Body of pancreas (tissue), 4 donors: ENCODE measurements around the gene MYO1B. TPM values are rescaled to one million over a fixed set of nuclear protein-coding genes. Genes with fewer than 3 reads are reported as not detected.

ENCODE experiments used
- ATAC-seq: fragments of 150-250 bp; one replicate; pipeline ENCODE4 v1.9.1; 2016
- DNase-seq, 4 donors: peaks; one replicate each; pipeline ENCODE4 v3.0.0-alpha.2; 2019
- H3K27ac ChIP-seq, 4 donors: fragments of 200-600 bp; sonication (generic); 1 replicate in 3 of 4; 2 replicates in 1 of 4; pipeline versions ENCODE4 v1.5.1 to v1.6.1; 2016 to 2019; ENCODE audit warnings: mild to moderate bottlenecking in 1 of 4, mixed read lengths in 1 of 4, moderate library complexity in 1 of 4
- H3K27me3 ChIP-seq, 2 donors: fragments of 200-600 bp; sonication (generic); one replicate each; pipeline ENCODE4 v1.6.0; 2016; ENCODE audit warnings: mild to moderate bottlenecking in 1 of 2
- H3K36me3 ChIP-seq, 2 donors: fragments of 200-600 bp; sonication (generic); replicated peaks in 1 of 2; 2 replicates each; pipeline ENCODE4 v1.5.1; 2016; ENCODE audit warnings: low read depth in 2 of 2; ENCODE audit not compliant: insufficient read depth in 1 of 2
- H3K4me1 ChIP-seq: fragments of 200-600 bp; sonication (generic); one replicate; pipeline ENCODE4 v1.6.0; 2016
- H3K4me3 ChIP-seq, 2 donors: fragments of 200-600 bp; sonication (generic); 1 replicate in 1 of 2; 2 replicates in 1 of 2; pipeline ENCODE4 v1.5.1; 2016 to 2019
- H3K9me3 ChIP-seq, 3 donors: fragments of 200-600 bp; sonication (generic); 1 replicate in 2 of 3; 2 replicates in 1 of 3; pipeline ENCODE4 v1.5.1; 2016
- POLR2A ChIP-seq, 3 donors: fragments of 450-650 bp; IDR thresholded peaks; one replicate each; pipeline ENCODE4 v1.6.1; 2016; ENCODE audit warnings: antibody characterized with exemption in 3 of 3, mild to moderate bottlenecking in 2 of 3
- WGBS, 2 donors: methylation state at CpG; one replicate each; pipeline ENCODE4 v1.1.5; 2017; 5-methylcytosine and 5-hydroxymethylcytosine counted together
- intact Hi-C: fragments of 100-400 bp; cut with DNase I; formaldehyde crosslinking; loops from one replicate; pipeline ENCODE4 v1.15.1; 2023
- total RNA-seq, 2 donors: library from RNA; depleted of rRNA; stranded (reverse); fragments of >200 nt; gene quantifications; one replicate each; pipeline ENCODE4 v1.1.0, GENCODE V29; 2016
- TF ChIP-seq, protein P1 (sequence below), 7 experiments: fragments of 450-650 bp in 4 of 7; fragments of 200-600 bp in 3 of 7; sonication (generic) in 3 of 7; IDR thresholded peaks; one replicate each; pipeline ENCODE4 v1.5.1; 2016 to 2019; ENCODE audit warnings: antibody characterized with exemption in 7 of 7

Gene MYO1B
- total RNA-seq, 2 donors from 2014 or later = 68.0 to 77.8 TPM

DNA sequence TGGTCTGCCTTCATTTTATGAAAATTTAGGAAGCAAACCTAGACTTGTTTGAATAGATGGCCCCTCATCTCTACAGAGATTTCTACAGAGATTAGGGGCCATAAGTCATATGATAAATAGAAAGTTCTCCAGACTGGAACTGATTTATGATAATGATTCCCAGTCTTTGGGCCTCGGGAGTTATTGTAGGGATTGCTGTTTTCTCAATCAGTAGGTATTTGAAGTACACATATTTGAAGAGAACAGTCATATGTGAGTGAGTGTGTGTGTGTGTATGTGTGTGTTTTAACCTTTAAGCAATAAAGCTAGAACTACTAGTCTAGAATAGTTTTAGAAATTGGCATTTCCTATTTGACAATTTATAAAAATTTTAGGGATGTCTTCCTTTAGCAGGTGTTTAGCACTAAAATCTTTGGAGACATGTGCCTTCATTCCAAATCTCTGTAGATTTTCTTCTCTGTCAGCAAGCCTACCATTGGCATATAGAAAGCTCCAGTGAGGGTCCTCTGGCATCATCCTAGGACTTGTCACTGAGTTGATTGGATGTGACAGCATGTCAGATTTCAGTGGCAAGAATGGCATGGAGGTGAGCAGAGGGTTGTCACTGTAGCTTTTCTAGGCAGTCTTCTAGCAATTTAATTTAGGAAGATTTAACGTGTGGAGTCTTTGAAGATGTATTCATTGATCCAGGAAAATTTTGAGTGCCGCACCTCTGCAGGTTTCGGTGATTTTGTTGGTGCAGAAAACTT lies 71.2 kb downstream of the MYO1B start:
- TF ChIP-seq POLR2A (IDR thresholded peaks at IDR 0.05) = no peak
- TF ChIP-seq, protein P1, sequence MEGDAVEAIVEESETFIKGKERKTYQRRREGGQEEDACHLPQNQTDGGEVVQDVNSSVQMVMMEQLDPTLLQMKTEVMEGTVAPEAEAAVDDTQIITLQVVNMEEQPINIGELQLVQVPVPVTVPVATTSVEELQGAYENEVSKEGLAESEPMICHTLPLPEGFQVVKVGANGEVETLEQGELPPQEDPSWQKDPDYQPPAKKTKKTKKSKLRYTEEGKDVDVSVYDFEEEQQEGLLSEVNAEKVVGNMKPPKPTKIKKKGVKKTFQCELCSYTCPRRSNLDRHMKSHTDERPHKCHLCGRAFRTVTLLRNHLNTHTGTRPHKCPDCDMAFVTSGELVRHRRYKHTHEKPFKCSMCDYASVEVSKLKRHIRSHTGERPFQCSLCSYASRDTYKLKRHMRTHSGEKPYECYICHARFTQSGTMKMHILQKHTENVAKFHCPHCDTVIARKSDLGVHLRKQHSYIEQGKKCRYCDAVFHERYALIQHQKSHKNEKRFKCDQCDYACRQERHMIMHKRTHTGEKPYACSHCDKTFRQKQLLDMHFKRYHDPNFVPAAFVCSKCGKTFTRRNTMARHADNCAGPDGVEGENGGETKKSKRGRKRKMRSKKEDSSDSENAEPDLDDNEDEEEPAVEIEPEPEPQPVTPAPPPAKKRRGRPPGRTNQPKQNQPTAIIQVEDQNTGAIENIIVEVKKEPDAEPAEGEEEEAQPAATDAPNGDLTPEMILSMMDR (IDR thresholded peaks at IDR 0.05) = no peak
- H3K9me3 ChIP-seq = no peaks in the 10 kb centered on the region
- no peak for ATAC-seq
- 67 to 78% methylated on average over 4 of the region's 4 CpGs for whole genome bisulfite sequencing, 2 donors
- no peak overlapping the region for H3K27ac ChIP-seq
- no peaks in the 10 kb centered on the region for H3K36me3 ChIP-seq
- peaks cover 28% of the 10 kb centered on the region for H3K4me1 ChIP-seq
- intact Hi-C loops = no loop called here
- H3K27me3 ChIP-seq = no peaks in the 10 kb centered on the region
- H3K4me3 ChIP-seq = no peak overlapping the region
- DNase-seq = no peak

DNA sequence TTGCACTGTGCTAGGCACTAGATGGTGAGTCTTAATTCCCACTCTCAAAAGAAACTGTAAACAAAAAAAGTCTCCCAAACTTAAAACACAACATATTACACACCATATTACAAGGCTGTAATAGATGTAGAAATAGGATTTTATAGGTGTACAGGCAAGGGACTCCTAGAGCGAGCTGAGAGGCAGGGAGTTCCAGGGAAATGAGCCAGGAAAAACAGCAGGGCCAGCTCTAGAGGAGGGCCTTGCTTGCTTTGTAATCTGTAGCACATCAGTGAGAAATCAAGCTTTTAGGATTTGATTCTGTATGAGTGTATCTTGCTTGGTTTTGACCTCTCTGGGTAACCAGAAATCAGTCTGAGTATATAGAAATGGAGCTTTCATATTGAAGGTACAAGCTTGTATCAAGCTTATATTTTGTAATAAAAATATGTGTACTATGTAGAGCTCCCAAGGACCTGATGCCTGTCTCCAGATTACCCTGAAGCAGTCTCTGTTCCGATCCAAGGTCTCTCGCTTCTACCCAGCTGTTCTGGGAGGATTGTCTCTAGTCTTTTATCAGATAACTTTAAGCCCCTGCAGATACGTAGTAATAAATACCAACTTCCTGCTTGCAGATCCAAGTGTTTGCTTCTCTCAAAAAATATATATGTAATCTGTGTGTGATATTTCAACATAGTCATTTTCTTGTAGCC lies 73.0 kb downstream of the MYO1B start:
- intact Hi-C loops = no loop called here
- TF ChIP-seq POLR2A (IDR thresholded peaks at IDR 0.05) = no peak
- TF ChIP-seq, protein P1 (IDR thresholded peaks at IDR 0.05) = no peak
- Histone ChIP-seq H3K9me3 (no peaks in the 10 kb centered on the region), H3K27me3 (no peaks in the 10 kb centered on the region), H3K4me1 (peaks cover 34% of the 10 kb centered on the region), H3K36me3 (no peaks in the 10 kb centered on the region), H3K27ac (peak overlapping the region in 2 of 4 donors; percentile 4 to 9), H3K4me3 (no peak overlapping the region)
- 30 to 35% methylated on average over 4 of the region's 4 CpGs for WGBS, 2 donors
- DNase-seq = peak in 3 of 4 donors; percentile 26 to 37 (median 29)
- ATAC-seq = peak; percentile 34

DNA sequence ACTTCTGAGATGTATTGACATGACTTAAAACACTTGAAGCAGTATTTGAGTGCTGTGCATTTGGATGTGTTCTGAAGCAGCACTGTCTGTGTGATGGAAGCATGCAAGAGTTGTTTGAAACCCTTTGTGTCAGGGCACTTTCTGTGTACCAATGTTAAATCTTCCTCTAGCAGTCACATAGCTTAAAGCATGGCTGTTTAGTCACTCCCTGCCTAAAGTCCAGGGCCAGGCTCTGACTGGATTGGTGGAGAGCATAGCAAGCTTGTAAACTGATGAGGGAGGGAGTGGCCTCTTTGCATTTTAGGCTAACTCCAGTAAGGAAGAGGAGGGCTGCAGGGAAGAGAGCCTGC lies 73.5 kb downstream of the MYO1B start:
- DNase-seq (peak in 2 of 4 donors; percentile 13 to 23), ATAC-seq (peak; percentile 49)
- TF ChIP-seq, protein P1 (IDR thresholded peaks at IDR 0.05) = no peak
- no peak for TF ChIP-seq POLR2A (IDR thresholded peaks at IDR 0.05)
- H3K27ac ChIP-seq = peak overlapping the region in 1 of 4 donors; percentile 4
- intact Hi-C loops = no loop called here
- no peaks in the 10 kb centered on the region for H3K36me3 ChIP-seq
- H3K27me3 ChIP-seq = no peaks in the 10 kb centered on the region
- no peaks in the 10 kb centered on the region for H3K9me3 ChIP-seq
- H3K4me3 ChIP-seq = no peak overlapping the region
- peaks cover 34% of the 10 kb centered on the region for H3K4me1 ChIP-seq

DNA sequence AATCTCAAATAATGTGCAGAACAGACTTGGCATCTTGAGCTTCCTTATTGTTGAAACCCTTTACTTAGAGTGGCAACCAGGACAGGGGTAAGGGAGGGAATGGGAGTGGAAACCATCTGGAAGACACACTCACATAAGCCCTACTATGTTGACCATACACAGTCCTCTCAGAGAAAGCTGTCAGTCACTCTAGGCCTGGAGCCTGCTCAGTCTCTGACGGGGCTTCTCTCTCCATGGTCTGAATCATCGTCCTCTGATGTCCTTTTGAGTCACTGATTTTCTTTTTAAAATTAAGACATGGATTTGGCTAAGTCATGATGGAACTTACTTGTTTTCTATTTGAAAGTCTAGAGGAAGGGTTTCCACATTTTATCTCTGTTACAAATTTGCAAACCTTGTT lies 74.0 kb downstream of the MYO1B start:
- H3K9me3 ChIP-seq = no peaks in the 10 kb centered on the region
- H3K36me3 ChIP-seq = no peaks in the 10 kb centered on the region
- H3K4me1 ChIP-seq = peaks cover 34% of the 10 kb centered on the region
- H3K4me3 ChIP-seq = no peak overlapping the region
- no peak for TF ChIP-seq POLR2A (IDR thresholded peaks at IDR 0.05)
- TF ChIP-seq, protein P1 (IDR thresholded peaks at IDR 0.05) = no peak
- H3K27me3 ChIP-seq = no peaks in the 10 kb centered on the region
- ATAC-seq (peak; percentile 6), DNase-seq (no peak)
- H3K27ac ChIP-seq = no peak overlapping the region
- intact Hi-C loops = no loop called here
- 86 to 87% methylated on average over 2 of the region's 2 CpGs for WGBS, 2 donors
